HS-27A (cell line): ENCODE measurements around the gene MYL9.
"Not testable (repeated sequence)": the region's sequence is repeated elsewhere in the genome, so short reads cannot be mapped to it uniquely, and the experiment has no call there.

Experiments used
- DNase-seq: peaks from one replicate; pipeline ENCODE4 v3.0.0-alpha.2; 2012; ENCODE audit warnings: low read depth, missing footprints

Gene MYL9

GRCh38 chr20:36541227-36541767, at the start of gene MYL9:
TSS of gene MYL9 (plus strand) at chr20:36541519. CDS start at chr20:36544885, 3,366 bp downstream.
- no peak for DNase-seq

DNA sequence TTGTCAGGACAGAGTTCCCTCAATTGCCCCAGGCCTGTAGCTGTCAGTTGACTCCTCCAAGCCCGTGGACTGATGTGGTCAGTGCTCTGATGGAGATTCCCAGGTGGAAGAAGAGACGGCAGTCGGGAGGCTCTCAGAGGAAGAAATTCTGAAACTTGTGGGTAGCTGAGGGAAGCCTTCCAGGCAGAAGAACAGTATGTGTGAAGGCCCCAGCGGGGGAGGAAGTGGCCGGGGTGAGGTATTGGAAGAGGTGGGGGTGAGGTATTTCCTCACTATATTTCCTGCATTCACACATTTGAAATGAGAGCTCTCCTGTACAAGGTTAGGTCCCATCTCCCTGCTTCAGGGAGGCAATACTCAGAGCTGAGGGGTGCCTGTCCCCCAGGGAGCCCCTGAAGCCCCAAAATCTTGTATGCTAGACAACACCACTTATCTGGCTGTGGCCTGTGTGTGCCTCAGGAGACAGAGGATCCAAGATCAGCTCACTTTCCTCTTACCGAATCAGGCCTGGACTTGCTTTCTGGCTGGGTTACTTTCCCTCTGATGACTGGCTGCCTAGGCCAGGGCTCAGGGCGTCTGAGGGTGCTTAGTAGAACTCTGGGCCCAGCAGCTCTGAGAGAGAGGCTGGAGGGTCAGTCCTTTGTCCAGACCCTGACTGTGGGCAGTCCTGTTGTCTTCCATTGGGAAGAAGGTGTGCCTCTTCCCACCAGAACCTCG, 49.3 kb upstream of the MYL9 start:
- no peak for DNase-seq

GRCh38 chr20:36493051-36493800, 48.1 kb upstream of the MYL9 start:
- no peak for DNase-seq

GRCh38 chr20:36493801-36494114, 47.6 kb upstream of the MYL9 start:
- no peak for DNase-seq

- no peak for DNase-seq
Observed at GRCh38 chr20:36496707-36497669, 44.3 kb upstream of the MYL9 start.

DNA sequence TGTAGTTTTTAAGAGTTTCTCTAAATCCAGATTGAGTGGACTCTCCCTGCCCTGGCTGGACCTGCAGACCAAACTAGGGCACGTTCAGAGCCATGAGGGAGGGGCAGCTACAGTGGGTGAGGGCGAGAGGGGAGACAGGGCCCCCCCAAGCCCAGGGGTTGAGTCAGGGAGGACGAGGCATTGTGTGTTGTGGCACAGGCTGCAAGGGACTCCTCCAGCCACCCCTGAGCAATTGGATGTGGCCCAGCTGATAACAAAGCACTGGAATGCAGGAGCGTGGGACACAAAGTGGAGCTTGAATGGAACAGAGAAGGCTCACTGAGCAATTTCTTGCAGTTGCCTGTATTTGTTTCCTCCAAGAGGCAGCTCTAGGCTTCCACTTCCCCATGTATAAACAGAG, 43.5 kb upstream of the MYL9 start:
- no peak for DNase-seq

- DNase-seq = no peak
Observed at GRCh38 chr20:36498386-36499179, 42.7 kb upstream of the MYL9 start.

DNA sequence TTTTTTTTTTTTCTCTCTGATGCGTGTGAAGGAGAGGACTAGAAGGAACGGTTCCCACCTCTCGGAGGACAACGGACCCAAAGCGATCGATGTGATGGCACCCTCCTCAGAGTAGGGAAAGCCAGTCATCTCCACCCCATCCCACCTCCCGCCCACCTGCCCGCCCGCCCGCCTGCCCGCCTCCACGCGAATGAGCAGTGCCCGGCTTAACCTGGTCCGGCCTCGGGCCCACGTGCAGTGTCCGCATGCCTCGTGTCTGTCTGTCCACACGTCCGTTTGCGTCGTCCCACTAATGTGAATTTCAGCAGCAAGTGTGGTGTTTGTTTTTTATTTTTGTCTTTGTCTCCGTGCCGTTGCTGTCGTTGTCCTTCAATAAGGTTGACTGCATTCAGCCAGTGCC, 42.1 kb upstream of the MYL9 start:
- no peak for DNase-seq

DNA sequence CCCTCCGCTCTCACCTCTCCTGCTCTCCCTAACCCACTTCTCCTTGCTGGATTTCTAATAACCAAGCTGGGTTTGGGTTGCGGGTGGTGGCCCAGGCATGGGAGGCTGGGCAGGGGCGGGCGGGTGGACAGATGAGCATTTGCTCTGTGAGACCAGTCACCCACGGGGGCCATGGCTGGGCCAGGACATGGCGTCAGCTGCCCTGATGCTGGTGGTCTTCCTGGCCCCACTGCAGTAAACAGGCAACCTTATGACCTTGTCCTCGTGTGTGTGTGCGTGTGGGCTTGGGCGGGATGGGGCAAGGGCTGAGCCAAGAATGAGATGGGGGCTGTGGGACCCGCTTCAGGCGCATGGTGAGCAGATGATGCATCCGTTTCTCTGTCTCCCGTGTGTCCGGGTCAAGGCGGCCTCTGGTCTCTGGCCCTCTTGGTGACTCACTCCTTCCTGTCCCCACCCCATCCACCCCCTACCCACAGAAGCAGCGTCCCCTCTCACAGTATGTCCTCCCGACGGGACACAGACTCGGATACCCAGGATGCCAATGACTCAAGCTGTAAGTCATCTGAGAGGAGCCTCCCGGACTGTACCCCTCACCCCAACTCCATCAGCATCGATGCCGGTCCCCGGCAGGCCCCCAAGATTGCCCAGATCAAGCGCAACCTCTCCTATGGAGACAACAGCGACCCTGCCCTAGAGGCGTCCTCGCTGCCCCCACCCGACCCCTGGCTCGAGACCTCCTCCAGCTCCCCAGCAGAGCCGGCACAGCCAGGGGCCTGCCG, 41.4 kb upstream of the MYL9 start:
- DNase-seq = no peak

GRCh38 chr20:36501367-36502006, 39.8 kb upstream of the MYL9 start:
- no peak for DNase-seq

GRCh38 chr20:36504295-36504694, 37.0 kb upstream of the MYL9 start:
- DNase-seq = no peak

- no peak for DNase-seq
Observed at GRCh38 chr20:36506253-36506652, 35.1 kb upstream of the MYL9 start.

- DNase-seq = no peak
Observed at GRCh38 chr20:36507746-36508145, 33.6 kb upstream of the MYL9 start.

- DNase-seq = no peak
Observed at GRCh38 chr20:36519012-36519719, 22.2 kb upstream of the MYL9 start.

DNA sequence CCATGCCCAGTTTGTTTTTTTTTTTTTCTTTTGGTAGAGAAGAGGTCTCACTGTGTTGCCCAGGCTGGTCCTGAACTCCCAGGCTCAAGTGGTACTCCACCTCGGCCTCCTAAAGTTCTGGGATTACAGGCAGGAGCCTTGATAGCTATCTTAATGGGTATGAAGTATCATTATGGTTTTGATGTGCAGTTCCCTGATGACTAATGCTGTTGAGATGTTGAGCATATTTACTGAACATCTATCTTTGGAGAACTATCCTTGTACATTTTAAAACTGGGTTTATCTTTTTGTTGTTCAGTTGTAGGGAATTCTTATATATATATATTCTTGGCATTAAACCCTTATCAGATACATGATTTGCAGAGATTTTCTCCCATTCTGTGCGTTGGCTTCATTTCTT, 21.4 kb upstream of the MYL9 start:
- no peak for DNase-seq

DNA sequence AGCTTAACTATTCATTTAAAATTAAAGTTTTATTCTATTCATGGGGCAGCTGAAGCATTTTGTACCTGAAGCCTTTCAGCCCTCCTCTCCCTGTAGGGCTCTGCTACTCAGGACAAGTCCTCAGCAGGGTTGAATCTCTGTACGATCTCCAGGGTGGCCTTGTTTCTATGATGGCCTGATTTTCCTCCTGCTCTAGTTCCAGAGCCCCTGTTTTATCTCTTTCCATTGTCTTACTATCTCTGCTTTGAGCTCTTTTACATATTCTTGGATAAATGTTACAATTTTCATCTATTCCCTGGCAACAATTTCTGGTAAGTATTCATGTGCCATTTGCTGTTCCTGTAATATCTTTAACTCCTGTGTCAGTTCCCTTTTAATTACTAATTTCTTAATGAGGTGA, 19.8 kb upstream of the MYL9 start:
- no peak for DNase-seq

GRCh38 chr20:36522412-36522811, 18.9 kb upstream of the MYL9 start:
- not testable (repeated sequence) for DNase-seq

- no peak for DNase-seq
Observed at GRCh38 chr20:36523341-36523740, 18.0 kb upstream of the MYL9 start.

DNA sequence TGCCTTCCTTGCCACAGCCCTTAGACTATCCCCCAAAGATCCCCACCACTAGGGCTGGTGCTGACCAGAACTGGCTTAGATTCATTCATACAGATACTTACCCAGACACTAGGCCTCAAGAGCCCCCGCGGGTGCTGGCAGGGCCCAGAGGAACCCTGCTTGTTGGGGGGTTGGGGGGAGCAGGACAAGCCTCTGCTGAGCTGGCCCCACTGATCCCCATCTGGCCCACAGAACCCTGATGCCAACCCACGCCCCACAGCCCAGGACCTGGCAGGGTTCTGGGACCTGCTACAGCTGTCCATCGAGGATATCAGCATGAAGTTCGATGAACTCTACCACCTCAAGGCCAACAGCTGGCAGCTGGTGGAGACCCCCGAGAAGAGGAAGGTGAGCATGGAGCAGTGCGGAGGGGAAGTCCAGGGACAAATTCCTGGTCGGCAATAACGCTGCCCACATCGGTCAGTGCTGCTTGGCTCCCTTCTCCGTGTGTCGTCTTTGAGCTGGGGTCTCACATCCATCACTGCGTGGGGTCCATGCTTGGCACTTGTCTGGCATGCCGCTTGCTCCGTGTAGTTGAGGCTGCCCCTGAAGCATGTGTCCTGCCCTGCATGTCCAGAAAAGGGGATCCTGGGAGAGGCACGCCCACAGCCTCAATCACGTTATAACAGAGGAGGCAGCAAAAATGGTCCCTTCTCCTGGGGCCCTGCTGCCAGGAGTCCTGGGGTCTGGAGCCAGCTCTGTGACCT, 15.5 kb upstream of the MYL9 start:
- DNase-seq = no peak
